ENCODE results near the gene DCANP1.

The DCANP1 gene

DNA sequence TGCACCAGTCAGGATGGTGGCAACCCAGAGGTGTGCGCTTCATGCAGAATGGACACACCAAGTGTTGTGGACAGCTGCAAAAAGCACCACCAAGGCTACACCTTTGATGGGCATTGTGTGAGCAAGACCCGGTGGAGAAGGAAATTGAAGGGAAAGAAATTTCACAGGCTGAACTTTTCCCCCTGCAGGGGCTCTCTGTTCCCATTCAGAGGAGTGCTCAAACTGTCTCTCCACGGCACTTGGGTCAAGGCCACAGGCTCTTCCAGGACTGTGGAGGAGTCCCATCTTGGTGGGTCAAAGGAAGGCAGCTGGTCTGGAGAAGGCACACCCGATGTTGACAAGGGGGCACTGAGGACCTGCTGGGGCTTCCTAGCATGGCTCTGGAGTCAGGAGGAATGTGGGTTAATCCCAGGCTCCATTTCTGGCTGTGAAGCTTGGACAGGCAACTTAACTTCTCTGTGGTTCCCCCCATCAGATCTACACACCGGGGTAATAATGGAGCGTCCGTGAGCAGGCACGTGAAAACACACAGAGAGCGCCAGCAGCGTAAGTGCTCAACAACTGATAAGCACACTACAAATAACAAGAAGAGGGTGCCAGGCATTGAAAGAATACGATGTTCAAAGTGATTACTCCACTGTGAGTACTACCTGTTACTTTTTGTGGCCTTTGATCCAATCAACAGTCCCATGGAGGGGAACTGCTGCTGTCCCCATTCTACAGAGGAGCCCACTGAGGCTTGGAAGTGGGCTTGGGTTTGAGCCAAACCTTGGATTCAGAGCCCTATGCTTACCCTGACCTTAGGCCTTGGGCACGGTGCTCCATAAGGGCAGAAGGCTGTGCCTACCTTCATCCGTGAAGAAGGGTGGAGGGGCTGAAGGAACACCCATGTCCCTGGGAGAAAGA, 39.2 kb upstream of the DCANP1 start:
- Histone ChIP-seq H4K20me1 (ENCODE audit: insufficient read depth, low read length) (no peaks in the 10 kb centered on the region), H3K9me2 (ENCODE audit: low read depth, low read length) (no peaks in the 10 kb centered on the region)

DNA sequence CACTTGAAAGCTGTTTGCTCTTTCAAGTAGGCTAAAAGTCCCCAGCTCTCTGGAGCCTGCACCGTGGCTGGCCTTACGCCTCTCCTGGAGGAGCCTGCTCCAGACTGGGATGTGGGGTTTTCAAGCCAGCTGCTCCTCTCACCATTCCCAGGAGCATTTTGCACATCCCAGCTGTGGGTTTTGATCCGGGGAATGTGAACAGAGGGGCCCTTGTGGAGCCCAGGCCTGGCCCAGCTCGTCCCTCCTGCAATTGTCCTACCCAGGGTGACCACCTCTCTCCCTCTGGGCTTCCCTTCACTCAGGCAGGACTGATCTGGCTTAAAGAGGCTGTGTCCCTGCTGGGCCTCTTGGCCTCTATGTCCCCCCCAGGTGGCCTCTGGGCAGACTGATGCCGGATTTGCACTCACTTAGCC, 37.5 kb upstream of the DCANP1 start:
- H3K27me3 ChIP-seq (ENCODE audit: insufficient read depth, low read length) = no peaks in the 10 kb centered on the region; the same call in 1 of the 2 replicates
- H3F3A ChIP-seq (ENCODE audit: insufficient read depth, low read length) = no peaks in the 10 kb centered on the region
- H4K20me1 ChIP-seq (ENCODE audit: insufficient read depth, low read length) = no peaks in the 10 kb centered on the region
- no peak overlapping the region for H3K27ac ChIP-seq (ENCODE audit: low read depth, low read length, poor library complexity, severe bottlenecking)
- no peak overlapping the region for H3K9ac ChIP-seq (ENCODE audit: low read length)
- no peak overlapping the region for H3K4me2 ChIP-seq (ENCODE audit: low read length)
- TF ChIP-seq, protein P1, sequence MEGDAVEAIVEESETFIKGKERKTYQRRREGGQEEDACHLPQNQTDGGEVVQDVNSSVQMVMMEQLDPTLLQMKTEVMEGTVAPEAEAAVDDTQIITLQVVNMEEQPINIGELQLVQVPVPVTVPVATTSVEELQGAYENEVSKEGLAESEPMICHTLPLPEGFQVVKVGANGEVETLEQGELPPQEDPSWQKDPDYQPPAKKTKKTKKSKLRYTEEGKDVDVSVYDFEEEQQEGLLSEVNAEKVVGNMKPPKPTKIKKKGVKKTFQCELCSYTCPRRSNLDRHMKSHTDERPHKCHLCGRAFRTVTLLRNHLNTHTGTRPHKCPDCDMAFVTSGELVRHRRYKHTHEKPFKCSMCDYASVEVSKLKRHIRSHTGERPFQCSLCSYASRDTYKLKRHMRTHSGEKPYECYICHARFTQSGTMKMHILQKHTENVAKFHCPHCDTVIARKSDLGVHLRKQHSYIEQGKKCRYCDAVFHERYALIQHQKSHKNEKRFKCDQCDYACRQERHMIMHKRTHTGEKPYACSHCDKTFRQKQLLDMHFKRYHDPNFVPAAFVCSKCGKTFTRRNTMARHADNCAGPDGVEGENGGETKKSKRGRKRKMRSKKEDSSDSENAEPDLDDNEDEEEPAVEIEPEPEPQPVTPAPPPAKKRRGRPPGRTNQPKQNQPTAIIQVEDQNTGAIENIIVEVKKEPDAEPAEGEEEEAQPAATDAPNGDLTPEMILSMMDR (IDR thresholded peaks at IDR 0.05; ENCODE audit: low read length) = no peak
- TF ChIP-seq EZH2 (IDR thresholded peaks at IDR 0.05; ENCODE audit: borderline replicate concordance, low read length) = no peak
- H2AFZ ChIP-seq (ENCODE audit: low read length) = no peak overlapping the region
- no peaks in the 10 kb centered on the region for H3K4me1 ChIP-seq (ENCODE audit: insufficient read depth, low read length, severe bottlenecking)
- no peaks in the 10 kb centered on the region for H3K36me3 ChIP-seq (ENCODE audit: insufficient read depth, low read length)
- H3K79me2 ChIP-seq (ENCODE audit: insufficient read depth, low read length) = no peaks in the 10 kb centered on the region
- H3K9me3 ChIP-seq (ENCODE audit: low read length) = no peaks in the 10 kb centered on the region
- H3K9me2 ChIP-seq (ENCODE audit: low read depth, low read length) = no peaks in the 10 kb centered on the region
- H3K4me3 ChIP-seq (ENCODE audit: low read depth, low read length, poor library complexity, severe bottlenecking) = no peak overlapping the region

More for the DNA sequence above, 39.2 kb upstream of the DCANP1 start:
- Histone ChIP-seq H3K9me3 (ENCODE audit: low read length) (no peaks in the 10 kb centered on the region), H3K4me3 (ENCODE audit: low read depth, low read length, poor library complexity, severe bottlenecking) (no peak overlapping the region), H3K9ac (ENCODE audit: low read length) (no peak overlapping the region), H3K79me2 (ENCODE audit: insufficient read depth, low read length) (no peaks in the 10 kb centered on the region), H3K36me3 (ENCODE audit: insufficient read depth, low read length) (no peaks in the 10 kb centered on the region), H3K27ac (ENCODE audit: low read depth, low read length, poor library complexity, severe bottlenecking) (no peak overlapping the region), H3K27me3 (ENCODE audit: insufficient read depth, low read length) (no peaks in the 10 kb centered on the region; the same call in 1 of the 2 replicates), H3F3A (ENCODE audit: insufficient read depth, low read length) (no peaks in the 10 kb centered on the region), H3K4me2 (ENCODE audit: low read length) (no peak overlapping the region), H2AFZ (ENCODE audit: low read length) (no peak overlapping the region), H3K4me1 (ENCODE audit: insufficient read depth, low read length, severe bottlenecking) (no peaks in the 10 kb centered on the region)
- TF ChIP-seq EZH2 (IDR thresholded peaks at IDR 0.05; ENCODE audit: borderline replicate concordance, low read length) = no peak
- TF ChIP-seq, protein P1 (IDR thresholded peaks at IDR 0.05; ENCODE audit: low read length) = no peak

DNA sequence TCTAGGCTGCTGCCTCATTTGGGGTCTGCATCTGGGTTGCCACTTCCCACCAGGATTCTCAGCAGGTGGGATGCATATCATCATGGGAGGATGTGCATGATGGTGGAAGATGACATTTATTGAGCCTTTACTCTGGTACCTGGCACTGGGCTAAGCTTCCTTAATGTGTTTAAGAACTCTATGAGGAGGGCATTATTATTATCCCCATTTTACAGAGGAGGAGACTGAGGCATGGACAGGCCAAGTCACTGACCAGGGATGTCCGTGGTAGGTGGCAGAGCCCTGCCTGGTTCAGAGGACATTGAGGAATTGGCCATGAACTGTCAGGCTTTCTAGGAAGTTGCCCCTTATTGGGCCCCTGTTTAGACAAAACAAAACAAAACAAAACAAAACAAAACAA, 36.1 kb upstream of the DCANP1 start:
- Histone ChIP-seq H3K36me3 (ENCODE audit: insufficient read depth, low read length) (no peaks in the 10 kb centered on the region), H3K9me3 (ENCODE audit: low read length) (no peaks in the 10 kb centered on the region), H3K4me3 (ENCODE audit: low read depth, low read length, poor library complexity, severe bottlenecking) (no peak overlapping the region), H3K27me3 (ENCODE audit: insufficient read depth, low read length) (peaks cover 5% of the 10 kb centered on the region; the same call in 1 of the 2 replicates), H3K4me1 (ENCODE audit: insufficient read depth, low read length, severe bottlenecking) (no peaks in the 10 kb centered on the region), H3K79me2 (ENCODE audit: insufficient read depth, low read length) (no peaks in the 10 kb centered on the region), H3K4me2 (ENCODE audit: low read length) (no peak overlapping the region), H2AFZ (ENCODE audit: low read length) (no peak overlapping the region), H3K9ac (ENCODE audit: low read length) (no peak overlapping the region), H4K20me1 (ENCODE audit: insufficient read depth, low read length) (no peaks in the 10 kb centered on the region), H3F3A (ENCODE audit: insufficient read depth, low read length) (no peaks in the 10 kb centered on the region), H3K27ac (ENCODE audit: low read depth, low read length, poor library complexity, severe bottlenecking) (no peak overlapping the region), H3K9me2 (ENCODE audit: low read depth, low read length) (no peaks in the 10 kb centered on the region)
- TF ChIP-seq EZH2 (IDR thresholded peaks at IDR 0.05; ENCODE audit: borderline replicate concordance, low read length) = no peak
- TF ChIP-seq, protein P1 (IDR thresholded peaks at IDR 0.05; ENCODE audit: low read length) = no peak
